ENCODE data around the gene KAT8.
"Not testable (repeated sequence)": the region's sequence is repeated elsewhere in the genome, so short reads cannot be mapped to it uniquely, and the experiment has no call there.

The KAT8 gene

DNA sequence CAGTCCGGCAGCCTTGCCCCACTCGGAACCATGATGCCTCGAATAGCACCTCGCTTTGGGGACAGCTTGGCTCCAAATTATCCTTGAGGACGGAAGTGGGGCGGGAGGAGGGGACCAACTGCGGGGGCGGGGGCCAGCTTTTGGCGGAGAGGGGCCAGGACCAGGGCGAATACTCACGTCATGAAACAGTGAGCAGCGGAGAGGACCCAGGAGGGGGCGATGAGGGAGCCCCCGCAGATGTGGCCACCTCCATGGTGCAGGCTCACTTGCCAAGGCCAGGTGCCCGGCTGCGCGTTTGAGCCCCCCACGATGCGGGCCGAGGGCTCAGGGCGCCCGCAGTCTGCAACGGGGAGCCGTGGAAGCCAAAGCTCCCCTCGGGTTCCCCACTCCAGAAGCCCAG is 31.4 kb downstream of the KAT8 start:
- no peak for DNase-seq (ENCODE audit: low read depth)

GRCh38 chr16:31149332-31149731 is 31.9 kb downstream of the KAT8 start:
- no peak for DNase-seq (ENCODE audit: low read depth)

GRCh38 chr16:31149894-31150890 is 32.7 kb downstream of the KAT8 start, which contains the start of gene PRSS36:
Gene PRSS36, minus strand, starts transcription at chr16:31150066. Its CDS starts 31 bp downstream, at chr16:31150035.
- DNase-seq (ENCODE audit: low read depth): no peak

DNA sequence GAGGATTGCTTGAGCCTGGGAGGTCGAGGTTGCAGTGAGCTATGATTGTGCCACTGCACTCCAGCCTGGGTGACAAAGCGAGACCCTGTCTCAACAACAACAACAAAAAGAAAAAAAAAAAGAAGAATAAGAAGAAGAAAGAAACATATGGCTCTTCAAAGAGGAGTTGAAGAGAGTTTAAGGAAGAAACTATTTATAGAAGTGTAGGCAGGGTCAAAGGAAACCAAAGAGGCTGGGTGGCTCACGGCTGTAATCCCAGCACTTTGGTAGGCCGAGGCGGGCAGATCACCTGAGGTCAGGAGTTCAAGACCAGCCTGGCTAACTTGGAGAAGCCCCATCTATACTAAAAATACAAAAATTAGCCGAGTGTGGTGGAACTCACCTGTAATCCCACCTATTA is 33.5 kb downstream of the KAT8 start:
- not testable (repeated sequence) for DNase-seq (ENCODE audit: low read depth)

- no peak for DNase-seq (ENCODE audit: low read depth)
Observed at GRCh38 chr16:31157136-31157535, 39.7 kb downstream of the KAT8 start.

DNA sequence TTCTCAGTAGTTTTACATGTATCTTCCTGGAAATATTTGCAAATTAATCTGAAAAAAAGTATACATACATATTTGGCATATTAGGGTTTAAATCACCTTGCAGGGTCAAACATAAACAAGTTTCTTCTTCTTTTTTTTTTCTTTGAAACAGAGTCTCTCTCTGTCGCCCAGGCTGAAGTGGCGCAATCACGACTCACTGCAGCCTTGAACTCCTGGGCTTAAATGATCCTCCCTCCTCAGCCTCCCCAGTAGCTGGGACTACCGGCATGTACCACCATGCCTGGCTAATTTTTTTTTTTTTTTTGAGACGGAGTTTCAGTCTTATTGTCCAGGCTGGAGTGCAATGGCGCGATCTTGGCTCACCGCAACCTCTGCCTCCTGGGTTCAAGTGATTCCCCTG is 49.9 kb downstream of the KAT8 start:
- DNase-seq (ENCODE audit: low read depth): no peak

- DNase-seq (ENCODE audit: low read depth): no peak
Observed at GRCh38 chr16:31168848-31169247, 51.4 kb downstream of the KAT8 start.

DNA sequence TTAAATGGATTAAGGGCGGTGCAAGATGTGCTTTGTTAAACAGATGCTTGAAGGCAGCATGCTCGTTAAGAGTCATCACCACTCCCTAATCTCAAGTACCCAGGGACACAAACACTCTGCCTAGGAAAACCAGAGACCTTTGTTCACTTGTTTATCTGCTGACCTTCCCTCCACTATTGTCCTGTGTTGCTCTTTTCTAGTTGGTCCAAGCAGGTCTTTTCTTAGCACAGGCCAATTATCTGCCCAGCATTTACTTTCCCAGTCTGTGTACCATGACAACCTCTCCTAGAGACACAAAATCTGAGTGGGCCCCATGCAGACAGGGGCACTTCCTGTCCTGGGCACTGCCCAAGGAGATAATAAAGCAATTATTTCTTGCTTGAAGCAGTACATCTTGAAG is 52.6 kb downstream of the KAT8 start:
- DNase-seq (ENCODE audit: low read depth): not testable (repeated sequence)

- DNase-seq (ENCODE audit: low read depth): no peak
Observed at GRCh38 chr16:31177136-31177535, 59.7 kb downstream of the KAT8 start.

- no peak for DNase-seq (ENCODE audit: low read depth)
Observed at GRCh38 chr16:31179219-31179746, 61.8 kb downstream of the KAT8 start.

- DNase-seq (ENCODE audit: low read depth): peak; percentile 73
Observed at GRCh38 chr16:31179747-31180459, 62.4 kb downstream of the KAT8 start, which contains the start of gene FUS. Gene FUS, plus strand, starts transcription at chr16:31180139. Its CDS starts 76 bp downstream, at chr16:31180215.
